Measurements from ENCODE around the gene NEK1. TPM values are rescaled to one million over a fixed set of nuclear protein-coding genes. Genes with fewer than 3 reads are reported as not detected.

Gene NEK1
- total RNA-seq, 4 donors from 2014 or later = 6.0 to 18.2 (median 7.1) TPM

GRCh38 chr4:169397762-169398161 lies 214.6 kb downstream of the NEK1 start:
- no peaks in the 10 kb centered on the region for H3K4me1 ChIP-seq
- no peaks in the 10 kb centered on the region for H3K9me3 ChIP-seq
- no peak for DNase-seq
- no peak overlapping the region for H3K4me3 ChIP-seq
- H3K36me3 ChIP-seq = no peaks in the 10 kb centered on the region
- no peaks in the 10 kb centered on the region for H3K27me3 ChIP-seq
- no peak overlapping the region for H3K27ac ChIP-seq
- no peak for TF ChIP-seq POLR2A (IDR thresholded peaks at IDR 0.05)
- no peak for TF ChIP-seq CTCF (IDR thresholded peaks at IDR 0.05)

GRCh38 chr4:169385376-169385775 lies 227.0 kb downstream of the NEK1 start:
- Histone ChIP-seq H3K27ac (no peak overlapping the region), H3K36me3 (no peaks in the 10 kb centered on the region), H3K9me3 (no peaks in the 10 kb centered on the region), H3K4me1 (no peaks in the 10 kb centered on the region), H3K27me3 (no peaks in the 10 kb centered on the region), H3K4me3 (no peak overlapping the region)
- TF ChIP-seq POLR2A (IDR thresholded peaks at IDR 0.05) = no peak
- no peak for TF ChIP-seq CTCF (IDR thresholded peaks at IDR 0.05)
- DNase-seq = no peak

- no peaks in the 10 kb centered on the region for H3K9me3 ChIP-seq
- no peaks in the 10 kb centered on the region for H3K36me3 ChIP-seq
- H3K27me3 ChIP-seq = no peaks in the 10 kb centered on the region
- H3K4me1 ChIP-seq = no peaks in the 10 kb centered on the region
- DNase-seq = no peak
- H3K27ac ChIP-seq = no peak overlapping the region
- H3K4me3 ChIP-seq = no peak overlapping the region
- TF ChIP-seq CTCF (IDR thresholded peaks at IDR 0.05) (no peak), POLR2A (IDR thresholded peaks at IDR 0.05) (no peak)
These were observed 227.6 kb downstream of the NEK1 start for GRCh38 chr4:169384779-169385178.

GRCh38 chr4:169383724-169384123 lies 228.7 kb downstream of the NEK1 start:
- no peak overlapping the region for H3K27ac ChIP-seq

GRCh38 chr4:169379688-169380087 lies 232.7 kb downstream of the NEK1 start:
- Histone ChIP-seq H3K4me1 (no peaks in the 10 kb centered on the region), H3K4me3 (no peak overlapping the region), H3K36me3 (no peaks in the 10 kb centered on the region), H3K9me3 (peaks cover 0 to 24% (median 0%) of the 10 kb centered on the region in 4 donors), H3K27me3 (no peaks in the 10 kb centered on the region), H3K27ac (no peak overlapping the region)
- no peak for TF ChIP-seq CTCF (IDR thresholded peaks at IDR 0.05)
- DNase-seq = no peak

More at GRCh38 chr4:169383724-169384123, 228.7 kb downstream of the NEK1 start:
- Histone ChIP-seq H3K4me1 (no peaks in the 10 kb centered on the region), H3K27me3 (no peaks in the 10 kb centered on the region), H3K9me3 (no peaks in the 10 kb centered on the region), H3K36me3 (no peaks in the 10 kb centered on the region), H3K4me3 (no peak overlapping the region)
- no peak for DNase-seq
- TF ChIP-seq POLR2A (IDR thresholded peaks at IDR 0.05) (no peak), CTCF (IDR thresholded peaks at IDR 0.05) (no peak)

- Histone ChIP-seq H3K4me3 (no peak overlapping the region), H3K4me1 (no peaks in the 10 kb centered on the region), H3K36me3 (no peaks in the 10 kb centered on the region), H3K27ac (no peak overlapping the region), H3K9me3 (peaks cover 0 to 24% (median 0%) of the 10 kb centered on the region in 4 donors), H3K27me3 (no peaks in the 10 kb centered on the region)
- no peak for DNase-seq
- TF ChIP-seq CTCF (IDR thresholded peaks at IDR 0.05) (no peak), POLR2A (IDR thresholded peaks at IDR 0.05) (no peak)
These were observed 235.0 kb downstream of the NEK1 start for GRCh38 chr4:169377367-169377766.
